ENCODE measurements around the gene TMEM132C.

DNA sequence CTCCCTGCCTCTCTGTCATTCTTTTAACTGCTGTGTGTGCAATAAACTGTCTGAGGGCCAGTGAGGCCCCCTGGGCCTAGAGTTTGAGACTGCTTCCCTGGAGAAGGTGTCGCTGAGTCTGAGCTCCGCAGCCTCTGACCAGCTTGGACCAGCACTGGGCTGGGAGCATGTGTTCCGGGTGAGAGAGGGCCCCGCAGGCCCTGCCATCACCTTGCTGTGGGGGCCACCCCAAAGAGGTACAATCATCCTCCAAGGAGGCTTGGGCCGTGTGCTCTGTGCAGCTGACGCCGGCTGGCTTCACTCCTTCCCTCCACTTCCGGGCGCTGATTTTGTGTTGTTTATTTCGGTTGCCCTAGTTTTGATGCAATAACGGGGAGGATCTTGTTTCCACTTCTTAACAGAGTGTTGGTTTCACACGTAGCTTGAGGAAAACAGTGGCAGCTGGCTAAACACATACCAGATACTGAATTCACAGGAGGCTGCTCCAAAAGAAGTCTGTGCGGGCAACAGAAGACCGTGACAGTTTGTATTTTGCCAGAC lies 121.6 kb downstream of the TMEM132C start:
- TF ChIP-seq POLR2A (IDR thresholded peaks at IDR 0.05) (no peak), EP300 (IDR thresholded peaks at IDR 0.05) (no peak)
- TF ChIP-seq, protein P1, sequence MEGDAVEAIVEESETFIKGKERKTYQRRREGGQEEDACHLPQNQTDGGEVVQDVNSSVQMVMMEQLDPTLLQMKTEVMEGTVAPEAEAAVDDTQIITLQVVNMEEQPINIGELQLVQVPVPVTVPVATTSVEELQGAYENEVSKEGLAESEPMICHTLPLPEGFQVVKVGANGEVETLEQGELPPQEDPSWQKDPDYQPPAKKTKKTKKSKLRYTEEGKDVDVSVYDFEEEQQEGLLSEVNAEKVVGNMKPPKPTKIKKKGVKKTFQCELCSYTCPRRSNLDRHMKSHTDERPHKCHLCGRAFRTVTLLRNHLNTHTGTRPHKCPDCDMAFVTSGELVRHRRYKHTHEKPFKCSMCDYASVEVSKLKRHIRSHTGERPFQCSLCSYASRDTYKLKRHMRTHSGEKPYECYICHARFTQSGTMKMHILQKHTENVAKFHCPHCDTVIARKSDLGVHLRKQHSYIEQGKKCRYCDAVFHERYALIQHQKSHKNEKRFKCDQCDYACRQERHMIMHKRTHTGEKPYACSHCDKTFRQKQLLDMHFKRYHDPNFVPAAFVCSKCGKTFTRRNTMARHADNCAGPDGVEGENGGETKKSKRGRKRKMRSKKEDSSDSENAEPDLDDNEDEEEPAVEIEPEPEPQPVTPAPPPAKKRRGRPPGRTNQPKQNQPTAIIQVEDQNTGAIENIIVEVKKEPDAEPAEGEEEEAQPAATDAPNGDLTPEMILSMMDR (IDR thresholded peaks at IDR 0.05): no peak
